Spleen (tissue), 7 donors: Measurements from ENCODE around the gene PARD3.

Experiments used
- POLR2A ChIP-seq, 3 donors: fragments of 450-650 bp; IDR thresholded peaks; one replicate each; pipeline ENCODE4 v1.5.1; 2017; ENCODE audit warnings: antibody characterized with exemption in 3 of 3, mild to moderate bottlenecking in 1 of 3
- POLR2AphosphoS5 ChIP-seq, 3 donors: sonication (generic); formaldehyde crosslinking; IDR thresholded peaks; one replicate each; pipeline ENCODE4 v1.5.1; 2017; ENCODE audit warnings: antibody characterized with exemption in 3 of 3
- TF ChIP-seq, protein P1 (sequence below), 11 experiments: fragments of 200-600 bp in 7 of 11; fragments of 450-650 bp in 4 of 11; sonication (generic) in 4 of 11; IDR thresholded peaks in 8 of 11; conservative IDR thresholded peaks in 3 of 11; 1 replicate in 7 of 11; 2 replicates in 4 of 11; pipeline versions ENCODE4 v1.4.0 to v1.8.0; 2016 to 2021; ENCODE audit warnings: antibody characterized with exemption in 11 of 11, inconsistent platforms in 4 of 11, mild to moderate bottlenecking in 1 of 11
- donor health status: DM: no; HTN: no; CAD: no; lungs with moderate emphysema.
- donor health status: DM: no; HTN: no; CAD: no.
- donor health status: DM: no; HTN: no; CAD: no.

- TF ChIP-seq, protein P1, sequence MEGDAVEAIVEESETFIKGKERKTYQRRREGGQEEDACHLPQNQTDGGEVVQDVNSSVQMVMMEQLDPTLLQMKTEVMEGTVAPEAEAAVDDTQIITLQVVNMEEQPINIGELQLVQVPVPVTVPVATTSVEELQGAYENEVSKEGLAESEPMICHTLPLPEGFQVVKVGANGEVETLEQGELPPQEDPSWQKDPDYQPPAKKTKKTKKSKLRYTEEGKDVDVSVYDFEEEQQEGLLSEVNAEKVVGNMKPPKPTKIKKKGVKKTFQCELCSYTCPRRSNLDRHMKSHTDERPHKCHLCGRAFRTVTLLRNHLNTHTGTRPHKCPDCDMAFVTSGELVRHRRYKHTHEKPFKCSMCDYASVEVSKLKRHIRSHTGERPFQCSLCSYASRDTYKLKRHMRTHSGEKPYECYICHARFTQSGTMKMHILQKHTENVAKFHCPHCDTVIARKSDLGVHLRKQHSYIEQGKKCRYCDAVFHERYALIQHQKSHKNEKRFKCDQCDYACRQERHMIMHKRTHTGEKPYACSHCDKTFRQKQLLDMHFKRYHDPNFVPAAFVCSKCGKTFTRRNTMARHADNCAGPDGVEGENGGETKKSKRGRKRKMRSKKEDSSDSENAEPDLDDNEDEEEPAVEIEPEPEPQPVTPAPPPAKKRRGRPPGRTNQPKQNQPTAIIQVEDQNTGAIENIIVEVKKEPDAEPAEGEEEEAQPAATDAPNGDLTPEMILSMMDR (IDR thresholded peaks at IDR 0.05 in 8 of 11, conservative IDR thresholded peaks at IDR 0.05 in 3 of 11), result no peak
- TF ChIP-seq POLR2A (IDR thresholded peaks at IDR 0.05) (no peak), POLR2AphosphoS5 (IDR thresholded peaks at IDR 0.05) (no peak)
Measured at GRCh38 chr10:34092891-34093290, 722.2 kb downstream of the PARD3 start.
